Sigmoid colon (tissue), 7 donors: ENCODE measurements around the gene JAZF1. TPM values are rescaled to one million over a fixed set of nuclear protein-coding genes. Genes with fewer than 3 reads are reported as not detected.

Experiments used
- DNase-seq: peaks from one replicate; pipeline ENCODE4 v3.0.0-alpha.2; 2019
- H3K27ac ChIP-seq, 4 donors: fragments of 200-600 bp; sonication (generic); one replicate each; pipeline ENCODE4 v1.5.1; 2016 to 2019; ENCODE audit warnings: mild to moderate bottlenecking in 1 of 4
- H3K27me3 ChIP-seq, 3 donors: fragments of 200-600 bp; sonication (generic); one replicate each; pipeline ENCODE4 v1.5.1; 2019; ENCODE audit warnings: mild to moderate bottlenecking in 1 of 3
- H3K36me3 ChIP-seq, 4 donors: fragments of 200-600 bp; sonication (generic); one replicate each; pipeline ENCODE4 v1.5.1; 2016 to 2019
- H3K4me1 ChIP-seq, 4 donors: fragments of 200-600 bp; sonication (generic); one replicate each; pipeline ENCODE4 v1.5.1; 2017 to 2019
- H3K4me3 ChIP-seq, 4 donors: fragments of 200-600 bp; sonication (generic); one replicate each; pipeline ENCODE4 v1.5.1; 2017 to 2019; ENCODE audit warnings: mild to moderate bottlenecking in 2 of 4, moderate library complexity in 1 of 4
- H3K9me3 ChIP-seq, 4 donors: fragments of 200-600 bp in 3 of 4; sonication (generic) in 3 of 4; one replicate each; pipeline versions ENCODE4 v1.5.1 to v1.6.1; 2013 to 2019
- EP300 ChIP-seq, 4 donors: sonication (generic); formaldehyde crosslinking; IDR thresholded peaks; one replicate each; pipeline ENCODE4 v1.6.1; 2017; ENCODE audit warnings: antibody characterized with exemption in 4 of 4
- POLR2A ChIP-seq, 2 donors: fragments of 450-650 bp; IDR thresholded peaks; one replicate each; pipeline ENCODE4 v1.6.1; 2016; ENCODE audit warnings: antibody characterized with exemption in 2 of 2, mild to moderate bottlenecking in 2 of 2, moderate library complexity in 2 of 2
- POLR2AphosphoS5 ChIP-seq, 4 donors: sonication (generic); formaldehyde crosslinking; IDR thresholded peaks; one replicate each; pipeline ENCODE4 v1.6.1; 2017; ENCODE audit warnings: antibody characterized with exemption in 4 of 4
- WGBS, 2 donors: extraction: QIAGEN DNeasy Blood & Tissue Kit; methylation state at CpG; one replicate each; pipeline ENCODE4 v1.1.7; 2013; 5-methylcytosine and 5-hydroxymethylcytosine counted together
- intact Hi-C: fragments of 100-400 bp; cut with DNase I; formaldehyde crosslinking; loops from one replicate; pipeline ENCODE4 v1.15.1; 2023
- polyA plus RNA-seq, 3 donors: library from polyadenylated mRNA; stranded (reverse); fragments of 200-250 nt; gene quantifications; one replicate each; pipeline ENCODE4 v1.2.3, GENCODE V29; 2013
- total RNA-seq, 4 donors: library from RNA; depleted of rRNA; stranded (reverse); fragments of >200 nt; gene quantifications; one replicate each; pipeline ENCODE4 v1.1.0, GENCODE V29; 2016
- TF ChIP-seq, protein P1 (sequence below), 4 experiments: fragments of 450-650 bp in 3 of 4; fragments of 200-600 bp in 1 of 4; IDR thresholded peaks; one replicate each; pipeline ENCODE4 v1.5.1; 2016 to 2019; ENCODE audit warnings: antibody characterized with exemption in 4 of 4, mild to moderate bottlenecking in 3 of 4, moderate library complexity in 2 of 4
- donor health status: healthy with polysubstance abuse.
- donor health status: Bipolar disorder and iron deficiency.
- donor health status: healthy.

The JAZF1 gene
- total and polyA plus RNA-seq, 7 donors = 4.2 to 59.6 (median 46.4) TPM

DNA sequence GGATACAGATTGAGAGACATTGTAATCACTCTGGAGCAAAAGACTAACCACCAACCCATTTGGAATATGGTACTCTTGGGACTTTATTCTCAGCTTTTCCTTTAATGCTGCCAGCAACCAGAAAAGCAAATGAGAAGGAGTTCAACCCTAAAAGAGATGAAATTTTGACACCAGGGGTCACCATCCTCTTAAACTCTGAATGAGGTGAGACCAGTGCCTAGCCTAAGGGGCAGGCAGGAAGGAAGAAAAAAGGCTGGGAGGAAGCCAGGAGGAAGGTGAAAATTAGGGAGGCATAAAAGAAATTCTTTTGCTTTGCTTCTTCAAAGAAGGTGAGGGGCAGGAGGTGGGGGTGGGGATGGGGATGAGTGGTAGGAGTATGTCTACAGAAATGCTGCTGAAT lies 135.8 kb downstream of the JAZF1 start:
- no peak for DNase-seq
- Histone ChIP-seq H3K4me1 (peaks cover 0 to 22% (median 14%) of the 10 kb centered on the region in 4 donors), H3K9me3 (no peaks in the 10 kb centered on the region), H3K27ac (no peak overlapping the region), H3K36me3 (no peaks in the 10 kb centered on the region), H3K27me3 (no peaks in the 10 kb centered on the region), H3K4me3 (no peak overlapping the region)
- intact Hi-C loops = no loop called here
- TF ChIP-seq EP300 (IDR thresholded peaks at IDR 0.05) (no peak), POLR2AphosphoS5 (IDR thresholded peaks at IDR 0.05) (no peak), POLR2A (IDR thresholded peaks at IDR 0.05) (no peak)
- TF ChIP-seq, protein P1, sequence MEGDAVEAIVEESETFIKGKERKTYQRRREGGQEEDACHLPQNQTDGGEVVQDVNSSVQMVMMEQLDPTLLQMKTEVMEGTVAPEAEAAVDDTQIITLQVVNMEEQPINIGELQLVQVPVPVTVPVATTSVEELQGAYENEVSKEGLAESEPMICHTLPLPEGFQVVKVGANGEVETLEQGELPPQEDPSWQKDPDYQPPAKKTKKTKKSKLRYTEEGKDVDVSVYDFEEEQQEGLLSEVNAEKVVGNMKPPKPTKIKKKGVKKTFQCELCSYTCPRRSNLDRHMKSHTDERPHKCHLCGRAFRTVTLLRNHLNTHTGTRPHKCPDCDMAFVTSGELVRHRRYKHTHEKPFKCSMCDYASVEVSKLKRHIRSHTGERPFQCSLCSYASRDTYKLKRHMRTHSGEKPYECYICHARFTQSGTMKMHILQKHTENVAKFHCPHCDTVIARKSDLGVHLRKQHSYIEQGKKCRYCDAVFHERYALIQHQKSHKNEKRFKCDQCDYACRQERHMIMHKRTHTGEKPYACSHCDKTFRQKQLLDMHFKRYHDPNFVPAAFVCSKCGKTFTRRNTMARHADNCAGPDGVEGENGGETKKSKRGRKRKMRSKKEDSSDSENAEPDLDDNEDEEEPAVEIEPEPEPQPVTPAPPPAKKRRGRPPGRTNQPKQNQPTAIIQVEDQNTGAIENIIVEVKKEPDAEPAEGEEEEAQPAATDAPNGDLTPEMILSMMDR (IDR thresholded peaks at IDR 0.05) = no peak

- Histone ChIP-seq H3K27me3 (no peaks in the 10 kb centered on the region), H3K4me1 (peaks cover 0 to 42% (median 24%) of the 10 kb centered on the region in 4 donors), H3K36me3 (no peaks in the 10 kb centered on the region), H3K4me3 (no peak overlapping the region), H3K9me3 (no peaks in the 10 kb centered on the region), H3K27ac (no peak overlapping the region)
- 92 to 95% methylated on average over 1 of the region's 1 CpG for WGBS, 2 donors
- DNase-seq = no peak
- intact Hi-C loops = no loop called here
- TF ChIP-seq, protein P1 (IDR thresholded peaks at IDR 0.05) = no peak
- TF ChIP-seq POLR2AphosphoS5 (IDR thresholded peaks at IDR 0.05) (no peak), POLR2A (IDR thresholded peaks at IDR 0.05) (no peak), EP300 (IDR thresholded peaks at IDR 0.05) (no peak)
Measured at GRCh38 chr7:28042721-28043120, 137.9 kb downstream of the JAZF1 start.

DNA sequence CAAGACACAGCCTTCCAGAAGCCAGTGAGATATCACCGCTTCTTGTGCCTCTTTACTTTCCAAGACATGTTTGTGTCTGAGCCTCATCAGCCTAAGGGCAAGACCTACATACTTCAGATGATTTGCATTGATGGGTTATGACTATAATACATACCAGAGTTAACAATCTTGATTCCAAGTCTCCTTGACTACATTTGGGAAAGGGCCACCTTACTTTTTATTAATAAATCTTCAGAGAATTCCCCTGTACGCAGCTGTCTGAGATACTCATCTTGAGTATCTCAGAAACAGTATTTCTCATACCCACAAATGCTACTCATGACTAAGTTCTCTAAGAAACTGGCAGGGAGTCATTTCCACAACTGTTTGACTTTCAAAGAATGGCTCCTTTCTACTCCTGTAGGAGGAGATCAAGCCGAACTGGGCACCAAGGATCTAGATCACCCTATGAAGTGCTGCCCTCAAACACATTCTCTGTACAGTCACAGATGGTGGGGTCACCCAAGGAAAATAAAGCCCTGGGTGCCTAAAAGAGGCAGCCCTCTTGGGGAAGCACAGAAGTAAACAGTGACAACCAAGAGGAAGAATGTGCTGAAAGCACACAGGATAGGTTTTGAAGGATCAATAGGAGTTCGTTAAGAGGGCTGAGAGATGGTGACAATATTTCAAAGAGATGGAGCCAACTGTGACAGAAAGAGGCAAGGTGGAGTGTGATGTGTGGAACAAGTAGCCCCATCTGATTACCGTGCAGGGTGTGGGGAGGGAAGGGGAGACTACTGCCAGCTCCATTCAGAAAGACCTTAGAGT lies 138.9 kb downstream of the JAZF1 start:
- WGBS, 2 donors = 85 to 89% methylated on average over 5 of the region's 5 CpGs
- peak overlapping the region in 3 of 4 donors; percentile 44 to 53 (median 47) for H3K27ac ChIP-seq
- no peak overlapping the region for H3K4me3 ChIP-seq
- H3K4me1 ChIP-seq = peaks cover 0 to 50% (median 32%) of the 10 kb centered on the region in 4 donors
- H3K9me3 ChIP-seq = no peaks in the 10 kb centered on the region
- TF ChIP-seq EP300 (IDR thresholded peaks at IDR 0.05) (no peak), POLR2AphosphoS5 (IDR thresholded peaks at IDR 0.05) (peak; percentile 10 to 85 (median 60))
- H3K36me3 ChIP-seq = no peaks in the 10 kb centered on the region
- H3K27me3 ChIP-seq = no peaks in the 10 kb centered on the region
- intact Hi-C loops = no loop called here
- DNase-seq = no peak

- TF ChIP-seq POLR2AphosphoS5 (IDR thresholded peaks at IDR 0.05) (peak in 1 of 4 donors; percentile 7), EP300 (IDR thresholded peaks at IDR 0.05) (no peak)
- TF ChIP-seq, protein P1 (IDR thresholded peaks at IDR 0.05) = no peak
- no peaks in the 10 kb centered on the region for H3K9me3 ChIP-seq
- no peaks in the 10 kb centered on the region for H3K27me3 ChIP-seq
- intact Hi-C loops = loop anchor here (5.0 kb wide), 1 partner anchor 39 kb away; no protein-coding TSS in a partner anchor
- 22 to 58% methylated on average over 1 of the region's 1 CpG for WGBS, 2 donors
- no peak for DNase-seq
- peak overlapping the region; percentile 71 to 82 (median 76) for H3K27ac ChIP-seq
- H3K4me3 ChIP-seq = no peak overlapping the region
- peaks cover 0 to 73% (median 55%) of the 10 kb centered on the region in 4 donors for H3K4me1 ChIP-seq
- H3K36me3 ChIP-seq = no peaks in the 10 kb centered on the region
Measured at GRCh38 chr7:28038175-28038797, 142.3 kb downstream of the JAZF1 start.
